HUES48 (cell line): ENCODE results near the gene PPIE.
"Not testable (repeated sequence)": the region's sequence is repeated elsewhere in the genome, so short reads cannot be mapped to it uniquely, and the experiment has no call there.

Source experiments
- H3K27ac ChIP-seq: one replicate; pipeline ENCODE4 v1.7.0; 2013; ENCODE audit warnings: low read depth, low read length, inconsistent platforms
- H3K27me3 ChIP-seq: 2 replicates; pipeline ENCODE4 v1.6.1; 2013; ENCODE audit warnings: mild to moderate bottlenecking, low read length; ENCODE audit not compliant: control insufficient read depth, insufficient read depth
- H3K36me3 ChIP-seq: 2 replicates; pipeline ENCODE4 v1.6.1; 2013; ENCODE audit warnings: low read length; ENCODE audit not compliant: control insufficient read depth, insufficient read depth
- H3K4me1 ChIP-seq: 2 replicates; pipeline ENCODE4 v1.6.1; 2013; ENCODE audit warnings: mild to moderate bottlenecking, low read length; ENCODE audit not compliant: control insufficient read depth, insufficient read depth
- H3K4me3 ChIP-seq: 2 replicates; pipeline ENCODE4 v1.5.1; 2013; ENCODE audit warnings: mild to moderate bottlenecking, low read depth, low read length
- H3K9ac ChIP-seq: 2 replicates; pipeline ENCODE4 v1.6.1; 2013; ENCODE audit warnings: mild to moderate bottlenecking, low read depth, low read length, moderate library complexity
- H3K9me3 ChIP-seq: 2 replicates; pipeline ENCODE4 v1.6.1; 2013; ENCODE audit warnings: low read length; ENCODE audit not compliant: control insufficient read depth, insufficient read depth

Gene PPIE

GRCh38 chr1:39795651-39796050 is 57.0 kb downstream of the PPIE start:
- Histone ChIP-seq H3K9me3 (no peaks in the 10 kb centered on the region), H3K4me3 (no peak overlapping the region), H3K4me1 (no peaks in the 10 kb centered on the region), H3K27ac (no peak overlapping the region), H3K27me3 (peaks cover 27% of the 10 kb centered on the region), H3K9ac (no peak overlapping the region), H3K36me3 (no peaks in the 10 kb centered on the region)

DNA sequence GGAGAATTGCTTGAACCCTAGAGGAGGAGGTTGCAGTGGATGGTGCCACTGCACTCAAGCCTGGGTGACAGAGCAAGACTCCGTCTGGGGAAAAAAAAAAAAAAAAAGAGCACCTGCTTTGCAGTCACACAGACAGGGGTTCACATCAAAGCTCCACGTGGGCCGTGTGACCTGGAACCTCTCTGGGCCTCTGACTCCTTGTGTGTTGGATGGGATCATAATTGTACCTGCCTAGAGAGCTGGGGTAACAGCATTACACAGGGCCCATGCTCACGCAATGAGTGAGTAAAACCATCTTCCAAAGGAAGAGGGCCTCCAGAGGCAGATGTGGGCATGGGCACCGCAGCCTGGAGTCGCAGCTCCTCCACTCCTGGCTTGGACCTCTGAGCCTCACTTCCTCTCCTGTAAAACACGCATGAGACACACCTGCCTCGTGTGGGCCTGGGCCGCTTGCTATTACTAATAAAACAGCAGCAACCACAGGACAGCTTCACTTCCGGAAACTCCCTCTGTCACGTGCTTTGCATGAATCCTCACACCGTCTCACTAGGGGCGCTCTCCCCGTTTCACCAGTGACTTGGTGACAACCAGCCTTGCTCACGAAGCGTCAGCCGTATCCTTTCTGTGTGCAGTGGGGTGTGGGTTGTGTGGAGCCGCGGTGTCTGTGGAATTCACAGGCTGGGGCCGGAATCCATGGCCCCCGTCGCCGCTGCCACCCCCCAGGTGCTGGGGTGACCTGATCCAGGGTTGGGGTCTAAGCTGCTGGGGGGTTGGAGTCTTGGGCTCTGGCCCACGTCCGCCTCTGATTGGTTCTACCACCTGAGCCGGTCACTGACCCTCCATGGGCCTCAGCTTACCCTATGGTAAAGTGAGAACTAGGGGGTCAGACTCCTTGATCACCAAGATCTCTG is 60.4 kb downstream of the PPIE start:
- H3K4me1 ChIP-seq, H3K36me3 ChIP-seq, H3K27me3 ChIP-seq, H3K9ac ChIP-seq, H3K27ac ChIP-seq, H3K9me3 ChIP-seq, H3K4me3 ChIP-seq: not testable (repeated sequence)

- Histone ChIP-seq H3K27me3 (peaks cover 8% of the 10 kb centered on the region; the same call in 1 of the 2 replicates), H3K36me3 (no peaks in the 10 kb centered on the region), H3K4me1 (no peaks in the 10 kb centered on the region), H3K9me3 (no peaks in the 10 kb centered on the region), H3K27ac (no peak overlapping the region), H3K9ac (no peak overlapping the region), H3K4me3 (no peak overlapping the region)
Measured at GRCh38 chr1:39799770-39800470, 61.2 kb downstream of the PPIE start.

DNA sequence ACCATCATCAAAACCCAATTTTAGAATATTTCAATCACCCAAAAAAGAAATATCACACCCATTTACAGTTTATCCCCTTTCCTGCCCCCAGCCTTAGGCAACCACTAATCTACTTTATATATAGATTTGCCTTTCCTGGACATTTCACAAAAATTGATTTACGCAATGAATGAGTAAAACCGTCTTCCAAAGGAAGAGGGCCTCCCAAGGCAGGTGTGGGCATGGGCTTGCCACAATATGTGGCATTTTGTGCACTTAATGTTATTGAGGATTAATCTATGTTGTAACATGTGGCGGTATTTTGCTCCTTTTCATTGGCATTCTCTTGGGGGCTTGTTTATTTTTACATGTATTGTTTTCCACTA is 61.8 kb downstream of the PPIE start:
- Histone ChIP-seq H3K9me3 (no peaks in the 10 kb centered on the region), H3K27ac (no peak overlapping the region), H3K27me3 (peaks cover 8% of the 10 kb centered on the region; the same call in 1 of the 2 replicates), H3K4me3 (no peak overlapping the region), H3K36me3 (no peaks in the 10 kb centered on the region), H3K9ac (no peak overlapping the region), H3K4me1 (no peaks in the 10 kb centered on the region)

GRCh38 chr1:39802496-39803260 is 64.0 kb downstream of the PPIE start:
- peaks cover 5% of the 10 kb centered on the region; the same call in 1 of the 2 replicates for H3K27me3 ChIP-seq
- no peak overlapping the region for H3K9ac ChIP-seq
- H3K4me1 ChIP-seq, result no peaks in the 10 kb centered on the region
- H3K36me3 ChIP-seq, result no peaks in the 10 kb centered on the region
- H3K27ac ChIP-seq, result no peak overlapping the region
- H3K4me3 ChIP-seq, result no peak overlapping the region
- no peaks in the 10 kb centered on the region for H3K9me3 ChIP-seq

- Histone ChIP-seq H3K27ac (no peak overlapping the region), H3K4me1 (no peaks in the 10 kb centered on the region)
Measured at GRCh38 chr1:39805385-39805784, 66.7 kb downstream of the PPIE start.

DNA sequence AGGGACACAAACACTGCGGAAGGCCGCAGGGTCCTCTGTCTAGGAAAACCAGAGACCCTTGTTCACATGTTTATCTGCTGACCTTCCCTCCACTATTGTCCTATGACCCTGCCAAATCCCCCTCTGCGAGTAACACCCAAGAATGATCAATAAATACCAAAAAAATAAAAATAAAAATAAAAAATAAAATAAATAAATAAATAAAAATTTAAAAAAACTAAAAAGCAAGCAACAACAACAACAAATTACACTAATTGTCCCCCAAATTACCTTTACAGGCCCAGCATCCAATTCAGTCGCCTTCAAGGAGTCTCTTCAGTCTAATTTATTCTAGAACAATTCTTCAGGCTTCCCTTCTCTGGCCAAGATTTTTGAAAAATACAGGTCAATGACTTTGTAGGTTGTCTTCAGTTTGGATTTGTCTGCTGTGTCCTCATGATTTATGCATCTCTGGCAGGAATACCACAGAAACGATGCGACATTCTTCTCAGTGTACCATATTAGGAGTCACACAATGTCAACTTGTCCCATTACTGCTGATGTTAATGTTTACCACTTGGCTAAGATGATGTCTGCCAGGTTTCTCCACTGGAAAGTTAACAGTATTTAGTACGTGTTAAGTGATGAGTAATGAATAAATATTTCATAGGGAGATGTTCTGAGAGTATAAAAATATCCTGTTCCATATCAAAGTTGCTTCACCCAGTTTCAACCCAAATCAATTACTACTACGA is 70.3 kb downstream of the PPIE start:
- no peak overlapping the region for H3K4me3 ChIP-seq
- H3K9ac ChIP-seq, result no peak overlapping the region
- H3K36me3 ChIP-seq, result no peaks in the 10 kb centered on the region
- H3K27me3 ChIP-seq, result no peaks in the 10 kb centered on the region
- no peak overlapping the region for H3K27ac ChIP-seq
- no peaks in the 10 kb centered on the region for H3K4me1 ChIP-seq
- H3K9me3 ChIP-seq, result no peaks in the 10 kb centered on the region

More at GRCh38 chr1:39805385-39805784, 66.7 kb downstream of the PPIE start:
- H3K36me3 ChIP-seq, result no peaks in the 10 kb centered on the region
- H3K27me3 ChIP-seq, result no peaks in the 10 kb centered on the region
- no peaks in the 10 kb centered on the region for H3K9me3 ChIP-seq
- H3K9ac ChIP-seq, result no peak overlapping the region
- no peak overlapping the region for H3K4me3 ChIP-seq

- H3K27ac ChIP-seq, result no peak overlapping the region
- H3K9ac ChIP-seq, result no peak overlapping the region
- no peaks in the 10 kb centered on the region for H3K9me3 ChIP-seq
- H3K4me1 ChIP-seq, result no peaks in the 10 kb centered on the region
- H3K4me3 ChIP-seq, result no peak overlapping the region
- no peaks in the 10 kb centered on the region for H3K36me3 ChIP-seq
- H3K27me3 ChIP-seq, result no peaks in the 10 kb centered on the region
Measured at GRCh38 chr1:39812913-39813312, 74.2 kb downstream of the PPIE start.
